BJ (cell line): ENCODE measurements around the gene CHST12. TPM values are rescaled to one million over a fixed set of nuclear protein-coding genes. Genes with fewer than 3 reads are reported as not detected.

Experiments used
- CTCF ChIA-PET: fragments of 350-600 bp; formaldehyde crosslinking; extraction: SDS; loops from one replicate; lab custom pipeline; 2021; ENCODE audit warnings: antibody characterized with exemption, inconsistent platforms; lab: Yijun Ruan, JAX
- POLR2A ChIA-PET: fragments of 300-600 bp; sonication (Branson Sonifier 250); formaldehyde crosslinking; extraction: SDS; loops from one replicate; lab custom pipeline; 2021; ENCODE audit warnings: antibody characterized with exemption; lab: Charles Lee
- DNase-seq: peaks from one replicate; pipeline ENCODE4 v3.0.0-alpha.2; 2011; ENCODE audit warnings: low read depth
- H3K27me3 ChIP-seq: 2 replicates; pipeline ENCODE4 v1.6.0; 2011; ENCODE audit warnings: low read length; ENCODE audit not compliant: control insufficient read depth, insufficient read depth
- H3K36me3 ChIP-seq: 2 replicates; pipeline ENCODE4 v1.5.1; 2011; ENCODE audit warnings: low read length; ENCODE audit not compliant: control insufficient read depth, insufficient read depth
- H3K4me3 ChIP-seq: 2 replicates; pipeline ENCODE4 v1.5.1; 2011; ENCODE audit warnings: low read depth, mild to moderate bottlenecking, control low read depth, low read length
- CTCF ChIP-seq: IDR thresholded peaks from 2 replicates; pipeline ENCODE4 v1.5.1; 2011; ENCODE audit warnings: low read depth, mild to moderate bottlenecking, control low read depth, inconsistent platforms, low read length, moderate library complexity; ENCODE audit not compliant: insufficient read depth
- polyA minus RNA-seq: library from RNA; depleted of rRNA, polyadenylated mRNA; stranded (reverse); fragments of >200 nt; gene quantifications from 2 replicates; pipeline ENCODE4 v1.2.3, GENCODE V29; 2011; rRNA and poly(A)+ RNA removed
- polyA plus RNA-seq: library from polyadenylated mRNA; depleted of rRNA; stranded (reverse); fragments of >200 nt; gene quantifications from 2 replicates; pipeline ENCODE4 v1.2.3, GENCODE V29; 2011; rRNA removed

CHST12 gene
- polyA plus RNA-seq (8.6 and 18.4 TPM in 2 replicates), polyA minus RNA-seq (4.8 and 5.4 TPM in 2 replicates)

- CTCF ChIA-PET, result interaction anchor here (0.6 kb wide), 1 partner anchor 12 kb away, joined by 3 read pairs; no protein-coding TSS in a partner anchor
- H3K27me3 ChIP-seq, result no peaks in the 10 kb centered on the region
- peak; percentile 52 for DNase-seq
Observed at GRCh38 chr7:2403014-2403717, at the start of gene CHST12. TSS of gene CHST12 (plus strand) at chr7:2403611. CDS start at chr7:2432640, 29,029 bp downstream.

GRCh38 chr7:2353936-2354185 lies 49.5 kb upstream of the CHST12 start:
- Histone ChIP-seq H3K4me3 (peak overlapping the region; percentile 100), H3K27me3 (no peaks in the 10 kb centered on the region), H3K36me3 (no peaks in the 10 kb centered on the region; the same call in 1 of the 2 replicates)
- POLR2A ChIA-PET, result interaction anchor here (0.6 to 0.7 kb wide), 2 partner anchors 33 to 91 kb away, joined by 3 to 6 read pairs; no protein-coding TSS in a partner anchor
- CTCF ChIA-PET, result no interaction called here
- peak; percentile 31 for DNase-seq
- TF ChIP-seq CTCF, result no peak

More at GRCh38 chr7:2403014-2403717, at the start of gene CHST12:
- POLR2A ChIA-PET, result no interaction called here
- no peak for TF ChIP-seq CTCF
- peak within 1 kb of the TSS; percentile 89 for H3K4me3 ChIP-seq
- H3K36me3 ChIP-seq, result no peaks in the 10 kb centered on the region

DNA sequence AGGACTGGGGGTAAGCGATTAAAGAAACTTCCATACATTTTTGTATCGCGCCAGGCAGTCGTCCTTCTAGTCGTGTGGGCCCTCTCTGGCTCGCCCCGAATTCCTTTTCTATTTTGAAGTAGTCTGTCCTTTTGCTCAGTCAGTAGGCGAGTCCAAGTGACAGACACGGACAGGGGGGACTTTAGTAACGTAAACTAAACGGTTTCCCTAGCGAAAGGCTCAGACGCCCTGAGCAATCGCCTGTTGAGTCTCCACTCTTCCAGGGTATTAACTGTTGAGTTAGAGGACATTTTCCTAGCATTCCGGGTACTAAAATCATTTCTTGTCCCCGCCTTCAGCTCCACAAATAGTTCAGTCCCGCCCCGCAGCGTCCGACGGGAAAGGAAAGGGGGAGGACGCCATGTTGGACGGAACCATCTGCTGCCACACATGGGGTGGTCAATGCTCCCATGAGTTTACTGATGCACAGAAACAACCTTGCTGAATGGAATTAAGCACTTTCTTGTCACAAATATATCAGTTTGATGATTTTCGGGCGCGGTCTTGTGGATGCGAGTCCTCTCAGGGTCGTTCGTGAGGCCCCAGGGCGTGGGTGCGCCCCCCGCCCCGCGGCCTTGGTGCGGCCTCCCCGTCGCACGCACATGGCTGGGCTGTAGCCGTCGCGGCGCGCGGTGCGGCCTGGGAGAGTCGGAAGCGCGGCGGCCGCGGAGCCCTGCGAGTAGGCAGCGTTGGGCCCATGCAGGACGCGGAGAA lies 49.0 kb upstream of the CHST12 start, which contains the start of gene EIF3B:
Gene EIF3B, plus strand, starts transcription at position 642 of the 753 bp plus-strand sequence. Its CDS starts 95 bp downstream, at position 737.
- DNase-seq, result peak; percentile 43
- POLR2A ChIA-PET, result interaction anchor here (0.7 kb wide), 1 partner anchor 91 kb away, joined by 3 read pairs; no protein-coding TSS in a partner anchor
- no peak for TF ChIP-seq CTCF
- CTCF ChIA-PET, result no interaction called here
- Histone ChIP-seq H3K36me3 (peaks cover 1% of the 10 kb centered on the region; the same call in 1 of the 2 replicates), H3K27me3 (no peaks in the 10 kb centered on the region), H3K4me3 (peak within 1 kb of the TSS; percentile 100)

GRCh38 chr7:2354939-2355704 lies 48.3 kb upstream of the CHST12 start:
- POLR2A ChIA-PET, result no interaction called here

More at GRCh38 chr7:2354939-2355704, 48.3 kb upstream of the CHST12 start:
- CTCF ChIA-PET, result interaction anchor here (0.7 to 1.3 kb wide), 2 partner anchors 10 to 114 kb away, joined by 3 read pairs; no protein-coding TSS in a partner anchor
- Histone ChIP-seq H3K36me3 (peaks cover 4% of the 10 kb centered on the region; the same call in 1 of the 2 replicates), H3K4me3 (peak overlapping the region; percentile 100), H3K27me3 (no peaks in the 10 kb centered on the region)
- TF ChIP-seq CTCF, result no peak
- no peak for DNase-seq
